ENCODE results near the gene UBA52.
"Not testable (repeated sequence)": the region's sequence is repeated elsewhere in the genome, so short reads cannot be mapped to it uniquely, and the experiment has no call there.

Gene UBA52

DNA sequence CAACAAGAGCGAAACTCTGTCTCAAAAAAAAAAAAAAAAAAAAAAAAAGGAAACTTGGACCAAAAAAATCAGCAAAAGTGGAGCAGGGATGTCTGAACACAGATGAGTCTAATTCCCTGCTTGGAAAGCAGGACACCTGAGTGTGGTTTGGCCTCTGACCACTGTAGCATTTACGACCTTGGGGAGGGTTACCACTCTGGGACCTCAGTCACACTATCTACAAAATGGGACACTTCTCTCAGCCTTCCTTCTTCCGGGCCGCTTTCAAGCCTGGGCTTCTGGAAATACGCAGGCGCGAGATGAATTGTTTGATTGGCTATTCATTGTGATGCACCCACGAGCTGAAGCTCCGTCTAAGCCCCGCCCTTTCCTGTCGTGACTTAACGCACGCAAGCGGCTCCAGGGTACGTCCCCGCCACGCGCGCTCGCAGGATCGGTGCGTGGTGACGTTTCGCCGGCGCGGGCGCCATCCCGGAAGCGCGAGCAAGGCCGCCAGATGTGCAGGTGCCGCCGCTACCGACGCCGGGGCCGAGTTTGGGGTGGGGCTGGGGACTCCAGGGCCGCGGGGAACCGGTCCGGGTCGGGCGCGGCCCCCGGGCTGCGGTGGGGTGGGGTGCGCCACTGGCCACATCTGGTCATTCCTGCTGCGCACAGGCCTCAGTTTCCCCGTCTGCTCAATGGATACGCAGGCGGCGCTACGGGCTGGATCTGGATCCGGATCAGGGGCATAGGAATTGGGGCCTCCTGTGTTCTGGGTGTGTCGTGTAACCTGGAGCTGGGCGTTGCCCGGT is 14.1 kb upstream of the UBA52 start, which contains the start of gene KXD1:
Gene KXD1, plus strand, starts transcription at position 460 of the 791 bp plus-strand sequence. CDS start 4,187 bp downstream, outside the sequence.
- DNase-seq = peak; percentile 97 to 98

DNA sequence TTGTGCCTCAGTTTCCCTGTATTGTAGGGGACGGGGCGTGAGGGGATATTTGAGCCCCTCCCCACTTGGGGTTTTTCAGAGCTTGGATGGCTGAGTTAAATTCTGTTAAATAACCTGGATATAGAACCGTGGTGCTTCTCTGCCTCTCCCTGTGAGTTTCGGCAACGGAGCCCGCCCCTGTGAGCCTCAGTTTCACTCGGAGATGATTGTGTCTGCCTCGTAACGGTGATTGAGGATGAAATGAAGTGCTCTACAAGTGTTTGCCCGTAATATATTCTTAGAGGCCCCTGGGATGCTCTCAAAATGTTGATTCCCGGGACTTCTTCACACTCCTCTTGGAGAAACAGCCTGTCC is 13.5 kb upstream of the UBA52 start:
- no peak for DNase-seq

- DNase-seq = no peak
Measured at GRCh38 chr19:18558604-18559003, 13.1 kb upstream of the UBA52 start.

GRCh38 chr19:18559685-18560084 is 12.0 kb upstream of the UBA52 start:
- DNase-seq = no peak

- no peak for DNase-seq
Measured at GRCh38 chr19:18562086-18562485, 9.6 kb upstream of the UBA52 start.

DNA sequence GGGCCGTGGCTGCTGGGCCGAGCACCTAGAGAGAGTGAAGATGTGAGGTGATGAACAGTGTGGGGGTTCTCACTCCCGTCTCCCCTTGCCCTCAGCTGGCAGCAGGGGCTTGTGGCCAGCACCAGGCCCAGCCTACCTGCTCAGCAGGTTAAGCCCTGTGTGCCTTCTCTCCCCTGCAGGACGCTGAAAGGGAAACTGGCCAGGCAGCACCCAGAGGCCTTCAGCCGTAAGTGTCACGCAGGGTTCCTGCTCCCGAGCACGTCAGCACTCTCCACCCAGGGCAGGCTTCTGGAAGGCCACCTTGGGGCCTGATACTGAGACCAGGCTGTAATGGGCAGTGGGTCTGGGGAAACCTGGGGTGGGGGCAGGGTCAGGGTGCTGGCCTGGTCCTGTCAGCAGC is 4.7 kb upstream of the UBA52 start:
- DNase-seq = no peak

DNA sequence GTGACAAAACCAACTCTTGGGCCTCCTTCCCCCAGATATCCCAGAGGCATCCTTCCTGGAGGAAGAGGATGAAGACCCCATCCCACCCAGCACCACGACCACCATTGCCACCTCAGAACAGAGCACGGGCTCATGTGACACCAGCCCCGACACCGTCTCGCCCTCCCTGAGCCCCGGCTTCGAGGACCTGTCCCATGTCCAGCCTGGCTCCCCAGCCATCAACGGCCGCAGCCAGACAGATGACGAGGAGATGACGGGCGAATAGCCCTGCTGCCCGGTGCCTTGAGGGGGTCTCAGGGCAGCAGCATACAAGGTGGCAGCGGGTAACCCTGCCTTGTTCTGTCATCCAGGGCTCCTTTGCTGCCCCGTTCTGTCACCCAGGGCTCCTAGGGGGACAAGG is 3.3 kb upstream of the UBA52 start:
- no peak for DNase-seq

DNA sequence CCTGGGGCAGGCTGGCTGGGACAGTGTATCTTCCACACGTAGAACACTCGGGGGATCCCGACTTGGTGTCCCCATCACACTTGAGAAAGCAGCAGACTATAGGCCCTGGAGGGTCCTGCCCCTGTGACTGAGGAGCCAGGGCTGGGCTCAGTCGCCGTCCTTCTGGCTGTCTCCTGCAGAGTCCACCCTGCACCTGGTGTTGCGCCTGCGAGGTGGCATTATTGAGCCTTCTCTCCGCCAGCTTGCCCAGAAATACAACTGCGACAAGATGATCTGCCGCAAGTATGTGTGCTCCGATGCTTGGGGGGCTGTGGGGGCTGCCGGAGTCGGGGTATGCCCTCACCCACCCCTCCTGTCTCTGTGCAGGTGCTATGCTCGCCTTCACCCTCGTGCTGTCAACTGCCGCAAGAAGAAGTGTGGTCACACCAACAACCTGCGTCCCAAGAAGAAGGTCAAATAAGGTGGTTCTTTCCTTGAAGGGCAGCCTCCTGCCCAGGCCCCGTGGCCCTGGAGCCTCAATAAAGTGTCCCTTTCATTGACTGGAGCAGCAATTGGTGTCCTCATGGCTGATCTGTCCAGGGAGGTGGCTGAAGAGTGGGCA is 3.1 kb downstream of the UBA52 start:
- DNase-seq = no peak

GRCh38 chr19:18576383-18576782 is 4.7 kb downstream of the UBA52 start:
- DNase-seq = no peak

DNA sequence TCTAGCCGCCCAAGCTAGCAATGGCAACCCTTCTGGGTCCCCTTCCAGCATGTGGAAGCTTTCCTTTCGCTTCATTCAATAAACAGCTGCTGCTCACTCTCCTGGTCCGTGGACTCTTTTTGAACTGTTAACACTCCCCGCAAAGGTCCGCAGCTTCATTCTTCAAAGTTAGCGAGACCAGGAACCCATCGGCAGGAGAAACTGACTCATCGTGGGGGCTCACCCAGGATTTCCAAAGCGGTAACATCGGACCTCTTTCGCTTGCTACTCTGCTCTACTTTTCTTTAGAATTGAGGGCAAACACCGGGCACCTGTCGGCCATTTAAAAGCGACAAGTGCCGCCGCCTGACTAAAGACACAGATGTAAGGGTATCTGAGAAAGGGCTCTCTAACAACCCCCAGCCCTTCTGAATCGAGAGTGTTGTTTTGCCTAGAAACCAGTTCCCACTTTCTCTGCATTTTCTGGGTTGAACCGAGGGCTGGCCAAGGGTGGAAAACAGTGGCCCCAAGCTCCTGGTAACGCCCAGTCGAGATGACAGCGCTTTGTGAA is 5.8 kb downstream of the UBA52 start:
- no peak for DNase-seq

GRCh38 chr19:18580311-18580710 is 8.7 kb downstream of the UBA52 start:
- DNase-seq = no peak

- DNase-seq = no peak
Measured at GRCh38 chr19:18586306-18586705, 14.6 kb downstream of the UBA52 start.

GRCh38 chr19:18587561-18587960 is 15.9 kb downstream of the UBA52 start:
- no peak for DNase-seq

- DNase-seq = no peak
Measured at GRCh38 chr19:18587962-18588610, 16.4 kb downstream of the UBA52 start.

DNA sequence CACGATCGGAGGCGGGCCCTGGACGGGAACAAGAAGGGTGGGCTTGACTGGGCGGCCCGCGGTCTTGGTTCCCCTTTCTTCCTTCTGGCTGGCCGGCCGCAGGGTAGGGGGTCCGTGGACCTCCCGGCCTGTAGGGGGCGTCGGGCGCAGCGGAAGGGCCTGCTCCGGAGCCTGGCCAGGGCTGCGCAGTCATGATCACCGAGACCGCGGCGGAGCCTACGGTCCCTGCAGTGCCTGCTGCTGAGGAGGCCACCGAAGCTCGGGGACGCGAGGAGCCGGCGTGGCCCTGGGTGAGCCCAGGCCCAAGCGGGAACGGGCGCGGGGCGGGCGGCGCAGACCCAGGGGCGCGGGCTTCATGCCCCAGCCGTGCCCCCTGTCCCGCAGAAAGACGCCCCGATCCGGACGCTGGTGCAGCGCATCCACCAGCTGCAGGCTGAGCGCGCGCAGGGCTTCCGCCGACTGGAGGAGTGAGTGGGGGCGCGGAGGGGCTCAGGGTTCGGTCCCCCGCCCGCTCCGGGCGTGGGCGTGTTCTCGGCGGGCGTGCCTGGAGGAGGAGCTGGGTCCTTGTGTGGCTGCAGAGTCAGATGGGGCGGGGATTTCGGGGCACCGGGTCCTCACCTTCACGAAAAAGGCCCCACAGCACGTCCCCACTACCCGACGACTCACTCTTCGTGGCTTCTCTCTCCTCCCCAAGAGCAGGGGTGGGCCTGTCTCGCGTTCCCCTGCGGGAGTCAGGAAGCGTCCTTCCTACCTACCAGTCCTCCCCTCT is 17.1 kb downstream of the UBA52 start, which contains the start of gene REX1BD:
Gene REX1BD, plus strand, starts transcription at position 188 of the 769 bp plus-strand sequence. Its CDS starts 4 bp downstream, at position 192.
- DNase-seq = peak; percentile 63 to 65

- peak; percentile 58 to 68 for DNase-seq
Measured at GRCh38 chr19:18589380-18590272, 18.0 kb downstream of the UBA52 start.

DNA sequence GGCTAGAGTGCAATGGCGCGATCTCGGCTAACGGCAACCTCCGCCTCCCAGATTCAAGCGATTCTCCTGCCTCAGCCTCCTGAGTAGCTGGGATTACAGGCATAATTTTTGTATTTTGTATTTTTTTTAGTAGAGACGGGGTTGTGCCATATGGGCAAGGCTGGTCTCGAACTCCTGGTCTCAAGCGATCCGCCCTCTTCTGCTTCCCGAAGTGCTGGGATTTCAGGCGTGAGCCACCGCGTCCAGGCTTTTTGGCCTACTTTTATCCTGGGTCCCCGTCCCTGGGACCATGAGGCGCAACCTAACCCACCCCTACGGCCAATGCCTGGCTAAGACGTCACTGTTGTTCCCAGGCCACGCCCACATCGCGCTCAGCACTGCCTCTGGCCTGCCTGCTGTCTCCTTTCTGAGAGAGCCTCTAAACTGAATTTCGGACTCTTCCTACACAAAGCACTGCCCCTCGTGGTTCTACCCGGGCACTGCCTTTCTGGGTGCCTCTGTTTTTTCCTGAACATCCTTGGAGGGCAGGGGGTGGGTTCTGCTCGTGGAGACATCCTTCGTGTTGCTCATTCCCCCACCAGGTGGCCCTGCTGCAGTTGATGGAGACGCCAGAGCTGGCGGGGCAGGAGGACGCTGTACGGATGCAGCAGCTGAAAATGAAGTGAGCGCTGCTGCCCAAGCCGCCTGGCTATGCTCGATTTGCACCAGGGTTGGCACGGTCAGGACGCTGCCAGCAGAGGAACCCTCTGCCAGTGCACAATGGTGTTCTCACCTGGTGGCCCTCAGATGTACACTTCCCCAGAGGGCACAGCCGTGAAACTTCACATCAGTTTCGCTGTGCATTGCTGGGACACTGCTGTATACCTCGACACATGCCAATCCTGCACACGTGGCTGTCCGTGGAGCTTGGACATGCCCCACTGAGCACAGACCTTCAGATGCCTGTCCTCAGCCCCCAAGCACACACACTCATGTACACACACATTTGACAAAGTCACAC is 18.9 kb downstream of the UBA52 start:
- DNase-seq = no peak

- no peak for DNase-seq
Measured at GRCh38 chr19:18591735-18592385, 20.2 kb downstream of the UBA52 start.

GRCh38 chr19:18592732-18593131 is 21.1 kb downstream of the UBA52 start:
- not testable (repeated sequence) for DNase-seq
